Loucy (cell line): ENCODE measurements around the gene STN1.
A peak's percentile ranks its signal among the peaks of the same experiment; 100 is the strongest.

Experiments used
- H2AFZ ChIP-seq: fragments of 200-600 bp; sonication (generic); 2 replicates; pipeline ENCODE4 v1.6.0; 2016; ENCODE audit warnings: antibody characterized with exemption, mild to moderate bottlenecking, low read length, moderate library complexity
- H3F3A ChIP-seq: fragments of 200-600 bp; 2 replicates; pipeline ENCODE4 v1.6.0; 2016; ENCODE audit warnings: antibody characterized with exemption, low read depth, mild to moderate bottlenecking
- H3K27me3 ChIP-seq: fragments of 200-600 bp; sonication (generic); 2 replicates; pipeline ENCODE4 v1.6.1; 2014; ENCODE audit warnings: low read length, mild to moderate bottlenecking; ENCODE audit not compliant: insufficient read depth, poor library complexity, severe bottlenecking
- H3K36me3 ChIP-seq: fragments of 200-600 bp; sonication (generic); 2 replicates; pipeline ENCODE4 v1.6.1; 2016; ENCODE audit warnings: low read length; ENCODE audit not compliant: insufficient read depth
- H3K4me1 ChIP-seq: fragments of 200-600 bp; sonication (generic); 2 replicates; pipeline ENCODE4 v1.5.1; 2014; ENCODE audit warnings: low read length, mild to moderate bottlenecking; ENCODE audit not compliant: insufficient read depth, poor library complexity, severe bottlenecking
- H3K4me2 ChIP-seq: fragments of 200-600 bp; sonication (generic); 2 replicates; pipeline ENCODE4 v1.6.0; 2014; ENCODE audit warnings: antibody characterized with exemption, low read length, low read depth, mild to moderate bottlenecking; ENCODE audit not compliant: poor library complexity, severe bottlenecking
- H3K4me3 ChIP-seq: fragments of 200-600 bp; sonication (generic); 2 replicates; pipeline ENCODE4 v1.5.1; 2014; ENCODE audit warnings: low read length, mild to moderate bottlenecking, mixed read lengths; ENCODE audit not compliant: poor library complexity, severe bottlenecking
- H3K79me2 ChIP-seq: fragments of 200-600 bp; sonication (generic); 2 replicates; pipeline ENCODE4 v1.6.1; 2014; ENCODE audit warnings: low read length; ENCODE audit not compliant: insufficient read depth
- H3K9ac ChIP-seq: fragments of 200-600 bp; sonication (generic); 2 replicates; pipeline ENCODE4 v1.6.0; 2014; ENCODE audit warnings: mild to moderate bottlenecking, low read depth, low read length, moderate library complexity; ENCODE audit not compliant: poor library complexity, severe bottlenecking
- H3K9me2 ChIP-seq: fragments of 200-600 bp; sonication (generic); replicated peaks from 2 replicates; pipeline ENCODE4 v1.6.1; 2016; ENCODE audit warnings: low read depth, low read length, mixed read lengths
- H3K9me3 ChIP-seq: fragments of 200-600 bp; sonication (generic); 2 replicates; pipeline ENCODE4 v1.6.1; 2014; ENCODE audit warnings: mild to moderate bottlenecking, antibody characterized with exemption, low read length, low read depth; ENCODE audit not compliant: insufficient read depth
- H4K20me1 ChIP-seq: fragments of 200-600 bp; sonication (generic); 2 replicates; pipeline ENCODE4 v1.6.0; 2014; ENCODE audit warnings: antibody characterized with exemption, low read length, mild to moderate bottlenecking; ENCODE audit not compliant: insufficient read depth, poor library complexity, severe bottlenecking
- CTCF ChIP-seq: fragments of 200-600 bp; sonication (generic); conservative IDR thresholded peaks from 2 replicates; pipeline ENCODE4 v1.5.1; 2014; ENCODE audit warnings: mild to moderate bottlenecking, antibody characterized with exemption, low read length
- EZH2phosphoT487 ChIP-seq: fragments of 200-600 bp; IDR thresholded peaks from 2 replicates; pipeline ENCODE4 v1.6.1; 2018; ENCODE audit warnings: antibody characterized with exemption, mild to moderate bottlenecking, moderate library complexity, borderline replicate concordance

The STN1 gene

GRCh38 chr10:103910442-103911012, 7.5 kb downstream of the STN1 start:
- TF ChIP-seq EZH2phosphoT487 (no peak), CTCF (no peak)
- Histone ChIP-seq H3K4me2 (peak overlapping the region; percentile 61), H3K9ac (peak overlapping the region; percentile 50)

GRCh38 chr10:103905441-103905840, 12.5 kb downstream of the STN1 start:
- H4K20me1 ChIP-seq = no peaks in the 10 kb centered on the region
- peaks cover 33% of the 10 kb centered on the region for H3K4me1 ChIP-seq
- no peaks in the 10 kb centered on the region for H3F3A ChIP-seq
- H3K4me3 ChIP-seq = no peak overlapping the region
- no peak overlapping the region for H3K4me2 ChIP-seq
- no peaks in the 10 kb centered on the region for H3K79me2 ChIP-seq
- H2AFZ ChIP-seq = no peak overlapping the region
- H3K36me3 ChIP-seq = peaks cover 13% of the 10 kb centered on the region; the same call in 1 of the 2 replicates
- H3K9ac ChIP-seq = no peak overlapping the region
- H3K9me2 ChIP-seq = no peaks in the 10 kb centered on the region
- H3K9me3 ChIP-seq = no peaks in the 10 kb centered on the region
- H3K27me3 ChIP-seq = no peaks in the 10 kb centered on the region
- TF ChIP-seq CTCF (no peak), EZH2phosphoT487 (no peak)

More at GRCh38 chr10:103910442-103911012, 7.5 kb downstream of the STN1 start:
- H3K79me2 ChIP-seq = peaks cover 12% of the 10 kb centered on the region
- H3K9me3 ChIP-seq = peaks cover 10% of the 10 kb centered on the region; the same call in 1 of the 2 replicates
- no peaks in the 10 kb centered on the region for H3F3A ChIP-seq
- H2AFZ ChIP-seq = 0 out of 2 replicates have a peak overlapping the region, but pooled peaks have one; percentile 17
- H3K4me1 ChIP-seq = peaks cover 66% of the 10 kb centered on the region
- H3K36me3 ChIP-seq = 0 out of 2 replicates have a peak, but pooled peaks cover 6% of the 10 kb centered on the region
- no peaks in the 10 kb centered on the region for H3K27me3 ChIP-seq
- H4K20me1 ChIP-seq = no peaks in the 10 kb centered on the region
- no peaks in the 10 kb centered on the region for H3K9me2 ChIP-seq
- H3K4me3 ChIP-seq = peak overlapping the region; percentile 41

DNA sequence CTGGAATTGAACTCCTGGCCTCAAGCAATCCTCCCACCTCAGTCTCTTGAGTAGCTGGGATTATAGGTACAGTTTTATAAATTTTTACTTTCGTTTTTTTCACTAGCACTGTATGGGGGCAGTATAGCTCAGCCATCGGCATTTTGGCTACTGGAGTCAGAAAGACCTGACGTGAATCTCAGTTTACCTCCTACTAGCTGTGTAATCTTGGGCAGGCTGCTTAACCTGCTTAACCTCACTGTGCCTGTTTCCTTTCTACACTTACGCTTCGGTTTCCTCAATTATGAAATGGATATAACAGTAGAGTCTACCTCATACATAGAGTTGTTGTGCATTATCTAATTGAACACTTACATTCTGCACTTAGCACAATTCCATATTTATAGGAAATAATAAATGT, 16.7 kb downstream of the STN1 start:
- no peak overlapping the region for H2AFZ ChIP-seq
- H3K79me2 ChIP-seq = no peaks in the 10 kb centered on the region
- no peaks in the 10 kb centered on the region for H4K20me1 ChIP-seq
- no peaks in the 10 kb centered on the region for H3F3A ChIP-seq
- no peak overlapping the region for H3K4me3 ChIP-seq
- no peaks in the 10 kb centered on the region for H3K4me1 ChIP-seq
- no peaks in the 10 kb centered on the region for H3K9me3 ChIP-seq
- no peak for TF ChIP-seq EZH2phosphoT487
- 0 out of 2 replicates have a peak, but pooled peaks have one; percentile 12 for TF ChIP-seq CTCF
- no peaks in the 10 kb centered on the region for H3K9me2 ChIP-seq
- no peak overlapping the region for H3K9ac ChIP-seq
- no peaks in the 10 kb centered on the region for H3K27me3 ChIP-seq
- no peak overlapping the region for H3K4me2 ChIP-seq
- H3K36me3 ChIP-seq = peaks cover 46% of the 10 kb centered on the region; the same call in 1 of the 2 replicates
